CD8-positive, alpha-beta memory T cell (primary cell): ENCODE measurements around the gene NIP7. TPM values are rescaled to one million over a fixed set of nuclear protein-coding genes. Genes with fewer than 3 reads are reported as not detected.

Experiments
- CTCF ChIA-PET: fragments of 350-600 bp; sonication (Branson Sonifier 250); formaldehyde crosslinking; loops from one replicate; lab custom pipeline; 2021; ENCODE audit warnings: antibody characterized with exemption; lab: Charles Lee
- POLR2A ChIA-PET: fragments of 350-600 bp; sonication (Branson Sonifier 250); formaldehyde crosslinking; loops from one replicate; lab custom pipeline; 2021; ENCODE audit warnings: antibody characterized with exemption; lab: Charles Lee
- DNase-seq, 5 donors: peaks; one replicate each; pipeline versions ENCODE4 v3.0.0 to v3.0.0-alpha.2; 2020 to 2022; ENCODE audit warnings: mixed read lengths in 1 of 5
- H3K27ac ChIP-seq: one replicate; pipeline ENCODE4 v1.7.0; 2013; ENCODE audit warnings: low read depth, mild to moderate bottlenecking, low read length, moderate library complexity
- H3K27me3 ChIP-seq: 2 replicates; pipeline ENCODE4 v1.7.0; 2013; ENCODE audit warnings: low read length, mild to moderate bottlenecking; ENCODE audit not compliant: insufficient read depth, poor library complexity, severe bottlenecking
- H3K36me3 ChIP-seq: 2 replicates; pipeline ENCODE4 v1.7.0; 2013; ENCODE audit warnings: mild to moderate bottlenecking, low read length, moderate library complexity; ENCODE audit not compliant: insufficient read depth
- H3K4me1 ChIP-seq: 2 replicates; pipeline ENCODE4 v1.7.0; 2013; ENCODE audit warnings: mild to moderate bottlenecking, low read length, moderate library complexity; ENCODE audit not compliant: insufficient read depth
- H3K4me3 ChIP-seq: 2 replicates; pipeline ENCODE4 v1.7.0; 2013; ENCODE audit warnings: mild to moderate bottlenecking, low read length
- H3K9me3 ChIP-seq: 2 replicates; pipeline ENCODE4 v1.7.0; 2013; ENCODE audit warnings: mild to moderate bottlenecking, low read length
- H3K27ac Mint-ChIP-seq, 8 donors: one replicate each; pipeline ENCODE4 v1.8.0; 2020 to 2021; ENCODE audit warnings: mixed read lengths in 8 of 8, mild to moderate bottlenecking in 6 of 8, inconsistent platforms in 3 of 8, moderate library complexity in 3 of 8
- H3K27me3 Mint-ChIP-seq, 2 donors: one replicate each; pipeline ENCODE4 v1.8.0; 2020 to 2021; ENCODE audit warnings: mixed read lengths in 2 of 2, mild to moderate bottlenecking in 1 of 2, moderate library complexity in 1 of 2
- H3K36me3 Mint-ChIP-seq, 3 donors: one replicate each; pipeline ENCODE4 v1.8.0; 2020 to 2021; ENCODE audit warnings: mixed read lengths in 3 of 3, inconsistent platforms in 1 of 3, mild to moderate bottlenecking in 1 of 3
- H3K4me1 Mint-ChIP-seq, 3 donors: one replicate each; pipeline ENCODE4 v1.8.0; 2020 to 2021; ENCODE audit warnings: mixed read lengths in 3 of 3, inconsistent platforms in 1 of 3, mild to moderate bottlenecking in 1 of 3
- H3K4me3 Mint-ChIP-seq, 7 donors: one replicate each; pipeline ENCODE4 v1.8.0; 2020 to 2021; ENCODE audit warnings: mixed read lengths in 7 of 7, mild to moderate bottlenecking in 6 of 7, moderate library complexity in 4 of 7, inconsistent platforms in 2 of 7
- H3K9me3 Mint-ChIP-seq, 5 donors: one replicate each; pipeline ENCODE4 v1.8.0; 2020 to 2022; ENCODE audit warnings: mixed read lengths in 5 of 5, mild to moderate bottlenecking in 3 of 5, moderate library complexity in 2 of 5, inconsistent platforms in 1 of 5
- polyA plus RNA-seq: library from polyadenylated mRNA; unstranded; fragments of 300-500 nt; fragmentation: Illumina TruSeq; gene quantifications from one replicate; pipeline ENCODE4 v1.2.3, GENCODE V29; 2021
- total RNA-seq, 2 experiments: library from RNA; stranded (reverse); gene quantifications; one replicate each; pipeline ENCODE4 v1.2.3, GENCODE V29; 2021

NIP7 gene
- total and polyA plus RNA-seq, 3 experiments from 2014 or later: 23.7 to 80.1 (median 73.8) TPM

GRCh38 chr16:69325784-69326171 lies 13.8 kb upstream of the NIP7 start:
- Histone ChIP-seq H3K27ac (no peak overlapping the region), H3K4me1 (peaks cover 39% of the 10 kb centered on the region), H3K36me3 (peaks cover 15% of the 10 kb centered on the region), H3K9me3 (no peaks in the 10 kb centered on the region), H3K4me3 (no peak overlapping the region), H3K27me3 (no peaks in the 10 kb centered on the region)
- H3K4me1 Mint-ChIP-seq: peaks cover 31 to 54% (median 34%) of the 10 kb centered on the region in 3 donors
- H3K9me3 Mint-ChIP-seq: no peaks in the 10 kb centered on the region
- DNase-seq: no peak
- H3K4me3 Mint-ChIP-seq: peak overlapping the region in 1 of 7 donors; percentile 48
- H3K27me3 Mint-ChIP-seq: no peaks in the 10 kb centered on the region
- ChIA-PET CTCF (interaction anchor here (0.6 to 2.2 kb wide), 5 partner anchors 8 to 528 kb away, joined by 3 to 9 read pairs (median 3); partner anchors contain the start of gene COG8), POLR2A (interaction anchor here (0.7 kb wide), 2 partner anchors 14 to 136 kb away, joined by 3 to 6 read pairs; no protein-coding TSS in a partner anchor)
- peaks cover 3 to 75% (median 4%) of the 10 kb centered on the region in 3 donors for H3K36me3 Mint-ChIP-seq
- H3K27ac Mint-ChIP-seq: peak overlapping the region in 7 of 8 donors; percentile 30 to 74 (median 47)

GRCh38 chr16:69326172-69326873 lies 13.2 kb upstream of the NIP7 start:
- peaks cover 31 to 57% (median 34%) of the 10 kb centered on the region in 3 donors for H3K4me1 Mint-ChIP-seq
- H3K27ac ChIP-seq: no peak overlapping the region
- H3K27ac Mint-ChIP-seq: peak overlapping the region; percentile 36 to 83 (median 66)
- ChIA-PET POLR2A (interaction anchor here (0.6 kb wide), 1 partner anchor 204 kb away, joined by 4 read pairs; no protein-coding TSS in a partner anchor), CTCF (interaction anchor here (0.6 to 2.2 kb wide), 7 partner anchors 9 to 1805 kb away, joined by 3 to 9 read pairs (median 3); partner anchors contain the start of gene COG8)
- H3K36me3 Mint-ChIP-seq: peaks cover 0 to 72% (median 4%) of the 10 kb centered on the region in 3 donors
- no peak for DNase-seq
- H3K4me1 ChIP-seq: peaks cover 43% of the 10 kb centered on the region
- H3K9me3 Mint-ChIP-seq: no peaks in the 10 kb centered on the region
- peak overlapping the region in 3 of 7 donors; percentile 23 to 71 (median 48) for H3K4me3 Mint-ChIP-seq
- no peak overlapping the region for H3K4me3 ChIP-seq
- no peaks in the 10 kb centered on the region for H3K9me3 ChIP-seq
- H3K27me3 ChIP-seq: no peaks in the 10 kb centered on the region
- peaks cover 10% of the 10 kb centered on the region for H3K36me3 ChIP-seq
- no peaks in the 10 kb centered on the region for H3K27me3 Mint-ChIP-seq

- Histone ChIP-seq H3K27ac (no peak overlapping the region), H3K4me3 (no peak overlapping the region), H3K36me3 (peaks cover 9% of the 10 kb centered on the region), H3K9me3 (no peaks in the 10 kb centered on the region), H3K4me1 (peaks cover 43% of the 10 kb centered on the region), H3K27me3 (no peaks in the 10 kb centered on the region)
- Mint-ChIP-seq H3K4me3 (peak overlapping the region in 3 of 7 donors; percentile 19 to 79 (median 34)), H3K27me3 (no peaks in the 10 kb centered on the region), H3K36me3 (peaks cover 0 to 65% (median 0%) of the 10 kb centered on the region in 3 donors), H3K9me3 (no peaks in the 10 kb centered on the region), H3K27ac (peak overlapping the region in 4 of 8 donors; percentile 33 to 77 (median 58)), H3K4me1 (peaks cover 31 to 58% (median 37%) of the 10 kb centered on the region in 3 donors)
- CTCF ChIA-PET: interaction anchor here (4.2 kb wide), 1 partner anchor 12 kb away, joined by 32 read pairs; the partner anchor contains the start of genes COG8 and NIP7
- POLR2A ChIA-PET: no interaction called here
- DNase-seq: no peak
These were observed 11.8 kb upstream of the NIP7 start for GRCh38 chr16:69327585-69328310.

GRCh38 chr16:69328854-69329316 lies 10.7 kb upstream of the NIP7 start:
- peak overlapping the region; percentile 76 for H3K4me3 ChIP-seq
- H3K9me3 ChIP-seq: no peaks in the 10 kb centered on the region
- Mint-ChIP-seq H3K4me3 (peak overlapping the region; percentile 75 to 85 (median 77)), H3K27me3 (no peaks in the 10 kb centered on the region), H3K36me3 (peaks cover 0 to 61% (median 1%) of the 10 kb centered on the region in 3 donors), H3K27ac (peak overlapping the region; percentile 26 to 90 (median 68)), H3K4me1 (peaks cover 36 to 66% (median 39%) of the 10 kb centered on the region in 3 donors), H3K9me3 (no peaks in the 10 kb centered on the region)
- H3K27ac ChIP-seq: no peak overlapping the region
- no peaks in the 10 kb centered on the region for H3K27me3 ChIP-seq
- no peak for DNase-seq
- peaks cover 50% of the 10 kb centered on the region for H3K4me1 ChIP-seq
- ChIA-PET POLR2A (interaction anchor here (0.5 to 3.1 kb wide), 4 partner anchors 10 to 146 kb away, joined by 3 to 20 read pairs (median 8); partner anchors contain the start of genes COG8 and NIP7), CTCF (interaction anchor here (1.4 to 4.2 kb wide), 4 partner anchors 11 to 17 kb away, joined by 5 to 32 read pairs (median 6); partner anchors contain the start of genes COG8 and NIP7)
- peaks cover 6% of the 10 kb centered on the region for H3K36me3 ChIP-seq

GRCh38 chr16:69329369-69330285 lies 9.9 kb upstream of the NIP7 start:
- Mint-ChIP-seq H3K36me3 (peaks cover 0 to 61% (median 5%) of the 10 kb centered on the region in 3 donors), H3K27ac (peak overlapping the region in 7 of 8 donors; percentile 26 to 90 (median 69))
- peak overlapping the region; percentile 76 for H3K27ac ChIP-seq

GRCh38 chr16:69330286-69331109 lies 9.1 kb upstream of the NIP7 start, which contains the start of gene PDF:
PDF (minus strand) TSS chr16:69330588; CDS start chr16:69330570, 18 bp downstream.
- POLR2A ChIA-PET: interaction anchor here (1.9 to 3.1 kb wide), 3 partner anchors 9 to 54 kb away, joined by 5 to 20 read pairs (median 12); partner anchors contain the start of genes COG8 and NIP7
- Mint-ChIP-seq H3K4me3 (peak within 1 kb of the TSS; percentile 79 to 87 (median 81)), H3K27me3 (no peaks in the 10 kb centered on the region), H3K9me3 (no peaks in the 10 kb centered on the region), H3K27ac (peak within 1 kb of the TSS; percentile 74 to 88 (median 80)), H3K36me3 (peaks cover 0 to 61% (median 7%) of the 10 kb centered on the region in 3 donors), H3K4me1 (peaks cover 38 to 73% (median 46%) of the 10 kb centered on the region in 3 donors)
- peak; percentile 77 to 88 (median 83) for DNase-seq
- Histone ChIP-seq H3K9me3 (no peaks in the 10 kb centered on the region), H3K4me3 (peak within 1 kb of the TSS; percentile 76), H3K27ac (peak within 1 kb of the TSS; percentile 76), H3K27me3 (no peaks in the 10 kb centered on the region), H3K36me3 (peaks cover 13% of the 10 kb centered on the region), H3K4me1 (peaks cover 50% of the 10 kb centered on the region)
- CTCF ChIA-PET: interaction anchor here (1.2 to 4.2 kb wide), 6 partner anchors 9 to 26 kb away, joined by 3 to 32 read pairs (median 5); partner anchors contain the start of genes COG8 and NIP7

More at GRCh38 chr16:69329369-69330285, 9.9 kb upstream of the NIP7 start:
- POLR2A ChIA-PET: interaction anchor here (0.6 to 3.1 kb wide), 4 partner anchors 10 to 146 kb away, joined by 3 to 20 read pairs (median 8); partner anchors contain the start of genes COG8 and NIP7
- Histone ChIP-seq H3K9me3 (no peaks in the 10 kb centered on the region), H3K27me3 (no peaks in the 10 kb centered on the region), H3K4me3 (peak overlapping the region; percentile 76), H3K4me1 (peaks cover 50% of the 10 kb centered on the region), H3K36me3 (peaks cover 13% of the 10 kb centered on the region)
- Mint-ChIP-seq H3K4me1 (peaks cover 41 to 72% (median 46%) of the 10 kb centered on the region in 3 donors), H3K9me3 (no peaks in the 10 kb centered on the region), H3K27me3 (no peaks in the 10 kb centered on the region), H3K4me3 (peak overlapping the region; percentile 75 to 85 (median 77))
- CTCF ChIA-PET: interaction anchor here (1.2 to 4.2 kb wide), 6 partner anchors 10 to 25 kb away, joined by 3 to 32 read pairs (median 5); partner anchors contain the start of genes COG8 and NIP7
- DNase-seq: peak in 2 of 5 donors; percentile 47 to 62
